Measurements from ENCODE around the gene MIER2.
"Not testable (repeated sequence)": the region's sequence is repeated elsewhere in the genome, so short reads cannot be mapped to it uniquely, and the experiment has no call there.

Gene MIER2

DNA sequence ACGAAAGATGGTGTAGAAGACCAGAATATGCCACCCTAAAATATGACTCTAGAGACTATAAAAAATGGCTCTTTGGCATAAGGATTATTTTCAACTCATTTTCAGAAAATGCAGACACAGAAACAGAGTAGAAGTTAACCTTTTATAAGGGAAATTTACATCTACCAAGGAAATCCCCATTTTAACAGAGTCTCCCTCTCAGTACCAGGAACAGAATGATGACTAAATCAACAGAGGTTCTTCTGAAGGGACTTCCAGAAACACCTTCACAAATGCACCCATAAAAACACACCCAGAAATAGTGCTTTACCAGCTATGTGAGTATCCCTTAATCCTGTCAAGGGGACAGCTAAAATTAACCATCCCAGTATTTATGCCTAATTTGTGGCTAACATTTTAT is 82.5 kb downstream of the MIER2 start:
- DNase-seq (ENCODE audit: low read depth in 2 of 3, low spot score in 1 of 3) = no peak

DNA sequence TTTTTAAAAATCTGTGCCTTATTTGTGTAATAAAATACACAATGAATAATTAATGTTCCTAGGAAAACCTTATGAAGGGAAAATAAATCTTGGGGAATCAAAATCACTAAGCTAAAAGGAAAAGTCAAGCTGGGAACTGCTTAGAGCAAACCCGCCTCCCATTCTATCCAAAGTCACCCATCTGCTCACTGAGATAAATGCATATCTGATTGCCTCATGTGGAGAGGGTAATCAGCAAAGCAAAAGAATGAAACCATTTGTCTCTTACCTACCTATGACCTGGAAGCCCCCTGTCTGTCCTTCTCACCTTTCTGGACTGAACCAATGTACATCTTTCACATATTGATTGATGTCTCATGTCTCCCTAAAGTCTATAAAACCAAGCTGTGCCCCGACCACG is 87.8 kb downstream of the MIER2 start:
- not testable (repeated sequence) for DNase-seq (ENCODE audit: low read depth in 2 of 3, low spot score in 1 of 3)

Measured in stimulated activated CD4-positive, alpha-beta T cell treated with anti-CD3 and anti-CD28 coated beads, Interleukin-12 subunit alpha, Interleukin-12 subunit beta, amount 100 ng/mL, for 48 hours (primary cell).